ENCODE measurements around the gene PTRHD1.

GRCh38 chr2:24825883-24826772 is 32.9 kb upstream of the PTRHD1 start:
- TF ChIP-seq CTCF (IDR thresholded peaks at IDR 0.05), result no peak
- TF ChIP-seq EZH2 (IDR thresholded peaks at IDR 0.05; ENCODE audit: borderline replicate concordance, insufficient read depth, low read depth, low read length, poor library complexity, severe bottlenecking), result no peak
